Measurements from ENCODE around the gene LGR4. TPM values are rescaled to one million over a fixed set of nuclear protein-coding genes. Genes with fewer than 3 reads are reported as not detected.
A peak's percentile ranks its signal among the peaks of the same experiment; 100 is the strongest.

LGR4 gene
- total and polyA plus RNA-seq, 9 of the 15 experiments (the other 6 are each of a cell fraction or from before 2014, with no cell fraction given), result 0.94 to 10.1 (median 5.8) TPM

DNA sequence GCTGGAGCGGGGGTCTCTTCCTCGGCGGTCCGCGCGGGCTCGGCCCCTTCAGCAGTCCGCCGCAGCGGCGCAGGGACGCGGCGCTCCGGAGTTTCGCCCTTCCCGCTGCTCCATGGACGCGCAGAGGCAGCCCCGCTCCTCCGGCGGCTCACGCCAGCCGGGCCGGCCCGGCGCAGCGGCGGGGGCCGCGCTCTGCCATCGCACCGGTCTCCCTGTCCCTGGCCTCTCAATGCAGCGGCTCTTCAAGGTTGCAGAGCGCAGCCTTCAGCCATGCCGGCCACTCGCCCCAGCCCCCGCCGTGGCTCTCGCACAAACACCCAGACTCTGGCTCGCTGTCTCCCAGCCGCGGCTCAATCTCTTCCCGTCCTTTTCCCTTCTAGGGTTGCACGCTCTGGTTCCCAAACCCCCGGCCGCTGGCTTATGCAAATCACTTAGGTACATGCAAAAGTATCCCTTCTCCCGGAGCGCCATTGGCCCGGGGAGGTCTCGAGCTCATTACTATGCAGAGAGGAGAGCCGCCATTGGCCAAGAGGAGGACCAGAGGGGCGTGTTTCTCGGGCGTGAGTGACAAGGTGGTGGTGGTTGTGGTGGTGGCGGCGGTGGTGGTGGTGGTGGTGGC is at the start of gene LGR4 (continued):
- TF ChIP-seq, protein P1, sequence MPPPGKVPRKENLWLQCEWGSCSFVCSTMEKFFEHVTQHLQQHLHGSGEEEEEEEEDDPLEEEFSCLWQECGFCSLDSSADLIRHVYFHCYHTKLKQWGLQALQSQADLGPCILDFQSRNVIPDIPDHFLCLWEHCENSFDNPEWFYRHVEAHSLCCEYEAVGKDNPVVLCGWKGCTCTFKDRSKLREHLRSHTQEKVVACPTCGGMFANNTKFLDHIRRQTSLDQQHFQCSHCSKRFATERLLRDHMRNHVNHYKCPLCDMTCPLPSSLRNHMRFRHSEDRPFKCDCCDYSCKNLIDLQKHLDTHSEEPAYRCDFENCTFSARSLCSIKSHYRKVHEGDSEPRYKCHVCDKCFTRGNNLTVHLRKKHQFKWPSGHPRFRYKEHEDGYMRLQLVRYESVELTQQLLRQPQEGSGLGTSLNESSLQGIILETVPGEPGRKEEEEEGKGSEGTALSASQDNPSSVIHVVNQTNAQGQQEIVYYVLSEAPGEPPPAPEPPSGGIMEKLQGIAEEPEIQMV (tag; conservative IDR thresholded peaks at IDR 0.05; ENCODE audit: low read depth), result no peak
- no peak for TF ChIP-seq CREBBP (IDR thresholded peaks at IDR 0.05; ENCODE audit: low read depth, low read length)
- no peak for TF ChIP-seq FOXK1 (CRISPR knock-in tag; IDR thresholded peaks at IDR 0.05; ENCODE audit: borderline replicate concordance)
- no peak for TF ChIP-seq GATAD2A (IDR thresholded peaks at IDR 0.05)
- TF ChIP-seq, protein P2, sequence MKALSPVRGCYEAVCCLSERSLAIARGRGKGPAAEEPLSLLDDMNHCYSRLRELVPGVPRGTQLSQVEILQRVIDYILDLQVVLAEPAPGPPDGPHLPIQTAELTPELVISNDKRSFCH (CRISPR knock-in tag; IDR thresholded peaks at IDR 0.05), result no peak
- TF ChIP-seq, protein P2 (tag; IDR thresholded peaks at IDR 0.05), result 0 out of 2 replicates have a peak, but pooled peaks have one; percentile 32
- TF ChIP-seq THRAP3 (IDR thresholded peaks at IDR 0.05; ENCODE audit: borderline replicate concordance), result no peak
- no peak for TF ChIP-seq HDAC6 (IDR thresholded peaks at IDR 0.05; ENCODE audit: low read depth, low read length)
- TF ChIP-seq NBN (IDR thresholded peaks at IDR 0.05; ENCODE audit: low read depth), result no peak
- TF ChIP-seq, protein P3, sequence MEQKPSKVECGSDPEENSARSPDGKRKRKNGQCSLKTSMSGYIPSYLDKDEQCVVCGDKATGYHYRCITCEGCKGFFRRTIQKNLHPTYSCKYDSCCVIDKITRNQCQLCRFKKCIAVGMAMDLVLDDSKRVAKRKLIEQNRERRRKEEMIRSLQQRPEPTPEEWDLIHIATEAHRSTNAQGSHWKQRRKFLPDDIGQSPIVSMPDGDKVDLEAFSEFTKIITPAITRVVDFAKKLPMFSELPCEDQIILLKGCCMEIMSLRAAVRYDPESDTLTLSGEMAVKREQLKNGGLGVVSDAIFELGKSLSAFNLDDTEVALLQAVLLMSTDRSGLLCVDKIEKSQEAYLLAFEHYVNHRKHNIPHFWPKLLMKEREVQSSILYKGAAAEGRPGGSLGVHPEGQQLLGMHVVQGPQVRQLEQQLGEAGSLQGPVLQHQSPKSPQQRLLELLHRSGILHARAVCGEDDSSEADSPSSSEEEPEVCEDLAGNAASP (IDR thresholded peaks at IDR 0.05), result no peak
- TF ChIP-seq ZNF830 (CRISPR knock-in tag; IDR thresholded peaks at IDR 0.05), result no peak
- TF ChIP-seq PHF8 (IDR thresholded peaks at IDR 0.05; ENCODE audit: borderline replicate concordance, low read length), result peak; percentile 70; the same call in 1 of the 2 replicates
- TF ChIP-seq NFXL1 (CRISPR knock-in tag; IDR thresholded peaks at IDR 0.05), result no peak
- no peak for TF ChIP-seq HMG20B (CRISPR knock-in tag; IDR thresholded peaks at IDR 0.05)
- no peak for TF ChIP-seq ZNF143 (CRISPR knock-in tag; IDR thresholded peaks at IDR 0.05)
- peak; percentile 78 for TF ChIP-seq RBFOX2 (IDR thresholded peaks at IDR 0.05; ENCODE audit: low read depth, low read length)
- TF ChIP-seq, protein P4, sequence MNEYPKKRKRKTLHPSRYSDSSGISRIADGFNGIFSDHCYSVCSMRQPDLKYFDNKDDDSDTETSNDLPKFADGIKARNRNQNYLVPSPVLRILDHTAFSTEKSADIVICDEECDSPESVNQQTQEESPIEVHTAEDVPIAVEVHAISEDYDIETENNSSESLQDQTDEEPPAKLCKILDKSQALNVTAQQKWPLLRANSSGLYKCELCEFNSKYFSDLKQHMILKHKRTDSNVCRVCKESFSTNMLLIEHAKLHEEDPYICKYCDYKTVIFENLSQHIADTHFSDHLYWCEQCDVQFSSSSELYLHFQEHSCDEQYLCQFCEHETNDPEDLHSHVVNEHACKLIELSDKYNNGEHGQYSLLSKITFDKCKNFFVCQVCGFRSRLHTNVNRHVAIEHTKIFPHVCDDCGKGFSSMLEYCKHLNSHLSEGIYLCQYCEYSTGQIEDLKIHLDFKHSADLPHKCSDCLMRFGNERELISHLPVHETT (CRISPR knock-in tag; conservative IDR thresholded peaks at IDR 0.05 in 1 of 2, IDR thresholded peaks at IDR 0.05 in 1 of 2), result no peak
- peak; percentile 76 for TF ChIP-seq POLR2G (IDR thresholded peaks at IDR 0.05; ENCODE audit: low read depth, low read length)
- TF ChIP-seq GATAD2B (IDR thresholded peaks at IDR 0.05; ENCODE audit: borderline replicate concordance), result peak; percentile 89; the same call in 1 of the 2 replicates
- TF ChIP-seq POLR3G (IDR thresholded peaks at IDR 0.05; ENCODE audit: extremely low read depth, insufficient read length, insufficient replicate concordance), result no peak
- no peak for TF ChIP-seq FOXJ2 (tag; IDR thresholded peaks at IDR 0.05)
- TF ChIP-seq, protein P5, sequence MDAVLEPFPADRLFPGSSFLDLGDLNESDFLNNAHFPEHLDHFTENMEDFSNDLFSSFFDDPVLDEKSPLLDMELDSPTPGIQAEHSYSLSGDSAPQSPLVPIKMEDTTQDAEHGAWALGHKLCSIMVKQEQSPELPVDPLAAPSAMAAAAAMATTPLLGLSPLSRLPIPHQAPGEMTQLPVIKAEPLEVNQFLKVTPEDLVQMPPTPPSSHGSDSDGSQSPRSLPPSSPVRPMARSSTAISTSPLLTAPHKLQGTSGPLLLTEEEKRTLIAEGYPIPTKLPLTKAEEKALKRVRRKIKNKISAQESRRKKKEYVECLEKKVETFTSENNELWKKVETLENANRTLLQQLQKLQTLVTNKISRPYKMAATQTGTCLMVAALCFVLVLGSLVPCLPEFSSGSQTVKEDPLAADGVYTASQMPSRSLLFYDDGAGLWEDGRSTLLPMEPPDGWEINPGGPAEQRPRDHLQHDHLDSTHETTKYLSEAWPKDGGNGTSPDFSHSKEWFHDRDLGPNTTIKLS (IDR thresholded peaks at IDR 0.05; ENCODE audit: borderline replicate concordance, low read depth), result no peak
- no peak for TF ChIP-seq SMAD3 (CRISPR knock-in tag; conservative IDR thresholded peaks at IDR 0.05)
